ENCODE data around the gene CADPS2. TPM values are rescaled to one million over a fixed set of nuclear protein-coding genes. Genes with fewer than 3 reads are reported as not detected.

The CADPS2 gene
- total RNA-seq, 1 experiment from 2014 or later, result 12.2 TPM

DNA sequence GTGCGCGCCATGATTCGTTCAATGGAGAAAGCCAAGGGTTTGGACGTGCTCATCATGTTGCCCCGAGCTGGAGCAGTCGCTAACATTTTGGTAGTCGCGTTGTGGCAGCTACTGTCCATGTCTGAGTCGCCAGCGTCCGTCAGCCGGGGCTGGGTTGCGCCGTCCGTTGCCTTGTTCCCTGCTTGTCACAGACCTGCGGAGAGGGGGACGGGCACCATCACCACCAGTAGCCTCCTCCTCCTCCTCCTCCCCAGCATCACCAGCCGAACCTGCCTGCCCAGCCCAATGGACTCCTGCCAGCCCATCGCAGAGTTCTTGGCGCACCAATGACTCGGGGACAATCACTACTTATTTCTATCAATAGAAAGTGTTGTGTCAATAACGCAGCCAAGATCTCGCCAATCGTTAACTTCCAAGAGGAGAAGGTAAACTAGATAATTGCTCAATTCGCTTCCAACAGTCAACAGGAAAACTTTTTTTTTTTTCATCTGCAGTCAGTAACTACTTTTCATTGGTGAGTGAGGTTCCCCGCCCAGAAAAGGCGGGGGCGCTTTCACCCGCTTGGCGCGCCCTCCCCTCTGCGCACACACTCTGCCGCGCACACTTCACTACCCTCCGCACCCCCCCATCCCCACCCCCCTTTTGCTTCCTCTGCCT is 581.8 kb downstream of the CADPS2 start, which contains the start of gene FEZF1:
Gene FEZF1, minus strand, starts transcription at position 432 of the 657 bp plus-strand sequence. Its CDS starts 313 bp downstream, at position 119.
- peak within 1 kb of the TSS; percentile 92 for H3K4me3 Mint-ChIP-seq
- no peaks in the 10 kb centered on the region for H3K9me3 Mint-ChIP-seq
- DNase-seq (ENCODE audit: low spot score), result peak; percentile 63
- H3K27me3 Mint-ChIP-seq (ENCODE audit: low read depth), result peaks cover 96% of the 10 kb centered on the region
- ChIA-PET POLR2A (no interaction called here), CTCF (interaction anchor here (0.6 to 1.0 kb wide), 4 partner anchors 8 to 496 kb away, joined by 3 to 5 read pairs (median 4); no protein-coding TSS in a partner anchor)
- TF ChIP-seq, protein P1, sequence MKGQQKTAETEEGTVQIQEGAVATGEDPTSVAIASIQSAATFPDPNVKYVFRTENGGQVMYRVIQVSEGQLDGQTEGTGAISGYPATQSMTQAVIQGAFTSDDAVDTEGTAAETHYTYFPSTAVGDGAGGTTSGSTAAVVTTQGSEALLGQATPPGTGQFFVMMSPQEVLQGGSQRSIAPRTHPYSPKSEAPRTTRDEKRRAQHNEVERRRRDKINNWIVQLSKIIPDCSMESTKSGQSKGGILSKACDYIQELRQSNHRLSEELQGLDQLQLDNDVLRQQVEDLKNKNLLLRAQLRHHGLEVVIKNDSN (CRISPR knock-in tag; IDR thresholded peaks at IDR 0.05), result 0 out of 2 replicates have a peak, but pooled peaks have one; percentile 4
- 0 out of 2 replicates have a peak, but pooled peaks have one; percentile 49 for TF ChIP-seq ZNF263 (CRISPR knock-in tag; IDR thresholded peaks at IDR 0.05; ENCODE audit: low read depth)
- TF ChIP-seq, protein P2, sequence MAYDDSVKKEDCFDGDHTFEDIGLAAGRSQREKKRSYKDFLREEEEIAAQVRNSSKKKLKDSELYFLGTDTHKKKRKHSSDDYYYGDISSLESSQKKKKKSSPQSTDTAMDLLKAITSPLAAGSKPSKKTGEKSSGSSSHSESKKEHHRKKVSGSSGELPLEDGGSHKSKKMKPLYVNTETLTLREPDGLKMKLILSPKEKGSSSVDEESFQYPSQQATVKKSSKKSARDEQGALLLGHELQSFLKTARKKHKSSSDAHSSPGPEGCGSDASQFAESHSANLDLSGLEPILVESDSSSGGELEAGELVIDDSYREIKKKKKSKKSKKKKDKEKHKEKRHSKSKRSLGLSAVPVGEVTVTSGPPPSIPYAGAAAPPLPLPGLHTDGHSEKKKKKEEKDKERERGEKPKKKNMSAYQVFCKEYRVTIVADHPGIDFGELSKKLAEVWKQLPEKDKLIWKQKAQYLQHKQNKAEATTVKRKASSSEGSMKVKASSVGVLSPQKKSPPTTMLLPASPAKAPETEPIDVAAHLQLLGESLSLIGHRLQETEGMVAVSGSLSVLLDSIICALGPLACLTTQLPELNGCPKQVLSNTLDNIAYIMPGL (CRISPR knock-in tag; IDR thresholded peaks at IDR 0.05), result 0 out of 2 replicates have a peak, but pooled peaks have one; percentile 54
- TF ChIP-seq NR2C2 (CRISPR knock-in tag; IDR thresholded peaks at IDR 0.05), result no peak
- no peak for TF ChIP-seq ZNF138 (CRISPR knock-in tag; conservative IDR thresholded peaks at IDR 0.05)
- TF ChIP-seq, protein P3, sequence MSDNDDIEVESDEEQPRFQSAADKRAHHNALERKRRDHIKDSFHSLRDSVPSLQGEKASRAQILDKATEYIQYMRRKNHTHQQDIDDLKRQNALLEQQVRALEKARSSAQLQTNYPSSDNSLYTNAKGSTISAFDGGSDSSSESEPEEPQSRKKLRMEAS (CRISPR knock-in tag; IDR thresholded peaks at IDR 0.05), result 0 out of 2 replicates have a peak, but pooled peaks have one; percentile 5
- TF ChIP-seq MYBL2 (CRISPR knock-in tag; IDR thresholded peaks at IDR 0.05), result 0 out of 2 replicates have a peak, but pooled peaks have one; percentile 33
- 0 out of 2 replicates have a peak, but pooled peaks have one; percentile 50 for TF ChIP-seq FOXP1 (CRISPR knock-in tag; IDR thresholded peaks at IDR 0.05; ENCODE audit: borderline replicate concordance)
- TF ChIP-seq GRHL2 (CRISPR knock-in tag; IDR thresholded peaks at IDR 0.05; ENCODE audit: insufficient replicate concordance, severe bottlenecking), result no peak
- TF ChIP-seq TEAD1 (CRISPR knock-in tag; IDR thresholded peaks at IDR 0.05), result peak; percentile 19; the same call in 1 of the 2 replicates
- TF ChIP-seq, protein P4, sequence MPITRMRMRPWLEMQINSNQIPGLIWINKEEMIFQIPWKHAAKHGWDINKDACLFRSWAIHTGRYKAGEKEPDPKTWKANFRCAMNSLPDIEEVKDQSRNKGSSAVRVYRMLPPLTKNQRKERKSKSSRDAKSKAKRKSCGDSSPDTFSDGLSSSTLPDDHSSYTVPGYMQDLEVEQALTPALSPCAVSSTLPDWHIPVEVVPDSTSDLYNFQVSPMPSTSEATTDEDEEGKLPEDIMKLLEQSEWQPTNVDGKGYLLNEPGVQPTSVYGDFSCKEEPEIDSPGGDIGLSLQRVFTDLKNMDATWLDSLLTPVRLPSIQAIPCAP (CRISPR knock-in tag; IDR thresholded peaks at IDR 0.05), result peak; percentile 33; the same call in 1 of the 2 replicates
- peak; percentile 89 for TF ChIP-seq ETV6 (CRISPR knock-in tag; IDR thresholded peaks at IDR 0.05)
- peak within 1 kb of the TSS; percentile 89 for H3K27ac Mint-ChIP-seq
- H3K36me3 Mint-ChIP-seq, result no peaks in the 10 kb centered on the region
- peak; percentile 27 for ATAC-seq
- H3K4me1 Mint-ChIP-seq, result peaks cover 54% of the 10 kb centered on the region

DNA sequence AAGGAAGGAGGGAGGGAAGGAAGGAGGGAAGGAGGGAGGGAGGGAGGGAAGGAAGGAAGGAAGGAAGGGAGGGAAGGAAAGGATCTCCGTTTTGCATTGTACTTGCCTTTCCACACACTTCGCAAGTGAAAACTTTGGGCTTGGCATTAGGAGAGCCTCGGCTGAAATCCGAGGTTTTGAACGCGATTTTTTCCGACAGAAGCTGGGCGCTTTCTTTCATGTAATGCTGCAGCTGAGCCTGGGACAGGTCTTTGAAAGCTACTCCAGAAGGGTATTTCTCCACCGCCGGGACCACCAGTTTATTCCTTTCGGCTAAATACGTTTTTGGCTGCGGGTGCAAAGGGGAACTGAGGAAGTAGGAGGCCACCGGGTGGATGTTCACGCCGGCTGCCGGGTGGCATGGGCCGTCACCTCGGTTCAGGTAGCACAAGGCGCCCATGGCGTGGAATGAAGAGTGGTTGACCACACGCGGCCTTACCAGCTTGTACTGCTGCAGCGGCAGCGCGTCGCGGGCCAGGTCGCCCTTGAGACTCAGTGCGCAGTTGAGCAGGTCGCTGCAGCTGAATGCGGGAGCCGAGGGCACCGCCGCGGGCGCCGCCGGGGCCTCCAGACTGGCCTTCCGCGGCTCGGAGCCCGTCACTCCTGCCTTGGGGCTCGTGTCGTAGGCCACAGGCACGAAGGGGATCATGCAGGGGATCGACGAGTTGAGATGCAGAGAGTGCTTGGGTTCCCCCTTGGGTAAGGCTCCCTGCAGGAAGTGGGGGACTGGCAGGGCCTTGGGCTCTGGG is 582.5 kb downstream of the CADPS2 start:
- Mint-ChIP-seq H3K36me3 (no peaks in the 10 kb centered on the region), H3K27me3 (ENCODE audit: low read depth) (peaks cover 96% of the 10 kb centered on the region), H3K27ac (no peak overlapping the region), H3K4me1 (peaks cover 52% of the 10 kb centered on the region), H3K4me3 (peak overlapping the region; percentile 92), H3K9me3 (no peaks in the 10 kb centered on the region)
- peak; percentile 48 for DNase-seq (ENCODE audit: low spot score)
- CTCF ChIA-PET, result interaction anchor here (1.0 kb wide), 2 partner anchors 8 to 112 kb away, joined by 3 to 5 read pairs; no protein-coding TSS in a partner anchor
- POLR2A ChIA-PET, result no interaction called here
- peak; percentile 0; the same call in 1 of the 2 replicates for ATAC-seq
- TF ChIP-seq, protein P5, sequence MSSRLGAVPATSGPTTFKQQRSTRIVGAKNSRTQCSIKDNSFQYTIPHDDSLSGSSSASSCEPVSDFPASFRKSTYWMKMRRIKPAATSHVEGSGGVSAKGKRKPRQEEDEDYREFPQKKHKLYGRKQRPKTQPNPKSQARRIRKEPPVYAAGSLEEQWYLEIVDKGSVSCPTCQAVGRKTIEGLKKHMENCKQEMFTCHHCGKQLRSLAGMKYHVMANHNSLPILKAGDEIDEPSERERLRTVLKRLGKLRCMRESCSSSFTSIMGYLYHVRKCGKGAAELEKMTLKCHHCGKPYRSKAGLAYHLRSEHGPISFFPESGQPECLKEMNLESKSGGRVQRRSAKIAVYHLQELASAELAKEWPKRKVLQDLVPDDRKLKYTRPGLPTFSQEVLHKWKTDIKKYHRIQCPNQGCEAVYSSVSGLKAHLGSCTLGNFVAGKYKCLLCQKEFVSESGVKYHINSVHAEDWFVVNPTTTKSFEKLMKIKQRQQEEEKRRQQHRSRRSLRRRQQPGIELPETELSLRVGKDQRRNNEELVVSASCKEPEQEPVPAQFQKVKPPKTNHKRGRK (CRISPR knock-in tag; IDR thresholded peaks at IDR 0.05; ENCODE audit: borderline replicate concordance), result 0 out of 2 replicates have a peak, but pooled peaks have one; percentile 31
- no peak; the same call in 1 of the 2 replicates for TF ChIP-seq FOXP1 (CRISPR knock-in tag; IDR thresholded peaks at IDR 0.05; ENCODE audit: borderline replicate concordance)
- TF ChIP-seq, protein P6, sequence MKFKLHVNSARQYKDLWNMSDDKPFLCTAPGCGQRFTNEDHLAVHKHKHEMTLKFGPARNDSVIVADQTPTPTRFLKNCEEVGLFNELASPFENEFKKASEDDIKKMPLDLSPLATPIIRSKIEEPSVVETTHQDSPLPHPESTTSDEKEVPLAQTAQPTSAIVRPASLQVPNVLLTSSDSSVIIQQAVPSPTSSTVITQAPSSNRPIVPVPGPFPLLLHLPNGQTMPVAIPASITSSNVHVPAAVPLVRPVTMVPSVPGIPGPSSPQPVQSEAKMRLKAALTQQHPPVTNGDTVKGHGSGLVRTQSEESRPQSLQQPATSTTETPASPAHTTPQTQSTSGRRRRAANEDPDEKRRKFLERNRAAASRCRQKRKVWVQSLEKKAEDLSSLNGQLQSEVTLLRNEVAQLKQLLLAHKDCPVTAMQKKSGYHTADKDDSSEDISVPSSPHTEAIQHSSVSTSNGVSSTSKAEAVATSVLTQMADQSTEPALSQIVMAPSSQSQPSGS (CRISPR knock-in tag; IDR thresholded peaks at IDR 0.05; ENCODE audit: borderline replicate concordance, low read depth), result no peak
- TF ChIP-seq ZNF423 (CRISPR knock-in tag; IDR thresholded peaks at IDR 0.05), result no peak
- TF ChIP-seq, protein P4 (CRISPR knock-in tag; IDR thresholded peaks at IDR 0.05), result no peak
- TF ChIP-seq FOXJ3 (CRISPR knock-in tag; IDR thresholded peaks at IDR 0.05; ENCODE audit: borderline replicate concordance), result no peak
- TF ChIP-seq, protein P3 (CRISPR knock-in tag; IDR thresholded peaks at IDR 0.05), result 0 out of 2 replicates have a peak, but pooled peaks have one; percentile 33
- TF ChIP-seq, protein P7, sequence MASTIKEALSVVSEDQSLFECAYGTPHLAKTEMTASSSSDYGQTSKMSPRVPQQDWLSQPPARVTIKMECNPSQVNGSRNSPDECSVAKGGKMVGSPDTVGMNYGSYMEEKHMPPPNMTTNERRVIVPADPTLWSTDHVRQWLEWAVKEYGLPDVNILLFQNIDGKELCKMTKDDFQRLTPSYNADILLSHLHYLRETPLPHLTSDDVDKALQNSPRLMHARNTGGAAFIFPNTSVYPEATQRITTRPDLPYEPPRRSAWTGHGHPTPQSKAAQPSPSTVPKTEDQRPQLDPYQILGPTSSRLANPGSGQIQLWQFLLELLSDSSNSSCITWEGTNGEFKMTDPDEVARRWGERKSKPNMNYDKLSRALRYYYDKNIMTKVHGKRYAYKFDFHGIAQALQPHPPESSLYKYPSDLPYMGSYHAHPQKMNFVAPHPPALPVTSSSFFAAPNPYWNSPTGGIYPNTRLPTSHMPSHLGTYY (CRISPR knock-in tag; IDR thresholded peaks at IDR 0.05), result 0 out of 2 replicates have a peak, but pooled peaks have one; percentile 37
- TF ChIP-seq, protein P1 (CRISPR knock-in tag; IDR thresholded peaks at IDR 0.05), result 0 out of 2 replicates have a peak, but pooled peaks have one; percentile 18
- no peak for TF ChIP-seq ZNF138 (CRISPR knock-in tag; conservative IDR thresholded peaks at IDR 0.05)
- peak; percentile 71; the same call in 1 of the 2 replicates for TF ChIP-seq ZNF219 (CRISPR knock-in tag; IDR thresholded peaks at IDR 0.05; ENCODE audit: borderline replicate concordance)
- TF ChIP-seq SMAD4 (CRISPR knock-in tag; IDR thresholded peaks at IDR 0.05), result no peak

All from WTC11 (cell line).